KBM-7 (cell line): Measurements from ENCODE around the gene C4orf50.

ENCODE experiments used
- DNase-seq: peaks from one replicate; pipeline ENCODE4 v3.0.0-alpha.2; 2015
- in situ Hi-C: fragments of 300-500 bp; cut with MboI; formaldehyde crosslinking; loops from 2 replicates; pipeline ENCODE4 v1.14.3; 2020; ENCODE audit warnings: low sequenced_read_pairs, low pct_unique_long_range_greater_than_20kb, mixed read lengths

Gene C4orf50

DNA sequence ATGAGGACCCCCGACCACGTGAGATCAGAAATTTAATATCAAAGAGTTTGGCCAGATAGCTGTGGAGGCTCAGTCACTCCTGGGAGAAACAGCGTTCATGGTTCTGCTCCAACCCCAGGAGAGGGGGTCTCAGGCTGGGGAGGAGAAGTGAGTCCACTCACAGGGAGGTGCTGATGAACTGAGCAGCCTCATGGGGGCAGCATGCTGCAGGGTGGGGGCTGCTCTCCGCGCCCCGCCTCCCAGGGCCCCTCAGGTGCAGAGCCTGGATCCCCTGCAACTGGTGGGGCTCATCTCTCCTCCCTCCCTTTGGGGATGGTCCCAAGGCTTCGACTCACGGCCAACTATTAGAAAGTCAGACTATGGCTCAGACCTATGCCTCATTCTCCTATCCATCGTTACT is 26.6 kb upstream of the C4orf50 start:
- DNase-seq: no peak
- in situ Hi-C loops: no loop called here

DNA sequence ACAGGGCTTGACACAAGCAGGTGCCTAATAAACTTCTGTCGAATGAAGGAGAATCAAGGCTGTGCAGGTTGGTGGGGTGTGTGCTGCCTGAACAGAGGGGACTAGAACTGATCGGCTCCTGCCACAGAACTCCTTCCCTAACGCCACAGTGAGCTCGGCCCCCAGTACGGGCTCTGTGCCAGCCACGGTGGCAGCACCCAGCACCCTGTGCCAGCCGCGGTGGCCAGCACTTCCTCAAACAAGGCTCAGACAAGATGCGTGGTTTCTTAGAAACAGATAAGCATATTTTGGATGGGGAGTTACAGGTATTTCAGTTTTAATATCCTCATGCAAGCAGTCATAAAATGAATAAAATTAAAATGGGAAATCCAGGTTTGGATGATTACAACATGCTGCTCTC is 26.0 kb upstream of the C4orf50 start:
- in situ Hi-C loops: no loop called here
- DNase-seq: no peak

DNA sequence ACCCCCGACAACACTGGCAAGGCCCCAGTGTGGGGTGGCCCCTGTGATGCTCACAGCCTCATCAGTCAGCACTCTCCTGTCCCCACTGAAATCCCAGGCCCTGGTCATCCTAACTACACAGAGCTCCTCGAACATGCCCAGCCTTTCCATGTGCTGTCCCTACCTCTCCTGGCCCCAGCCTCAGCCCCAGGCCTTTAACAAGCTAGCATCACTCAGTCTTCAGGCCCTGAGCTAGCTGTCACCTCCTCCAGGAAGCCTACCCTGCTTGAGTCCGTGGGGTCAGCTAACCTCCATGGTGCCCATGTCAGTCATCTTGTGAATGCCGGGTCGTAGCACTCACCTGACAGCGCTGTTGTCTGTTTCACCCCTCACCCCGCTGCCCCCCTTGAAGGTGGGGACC is 25.6 kb upstream of the C4orf50 start:
- no peak for DNase-seq
- in situ Hi-C loops: no loop called here

GRCh38 chr4:6043188-6043587 is 25.0 kb upstream of the C4orf50 start:
- in situ Hi-C loops: no loop called here
- DNase-seq: no peak

- DNase-seq: no peak
- in situ Hi-C loops: no loop called here
Measured at GRCh38 chr4:6042293-6043063, 24.2 kb upstream of the C4orf50 start.

GRCh38 chr4:6041800-6042199 is 23.6 kb upstream of the C4orf50 start:
- in situ Hi-C loops: no loop called here
- no peak for DNase-seq

GRCh38 chr4:6038711-6039110 is 20.5 kb upstream of the C4orf50 start:
- DNase-seq: no peak
- in situ Hi-C loops: no loop called here

DNA sequence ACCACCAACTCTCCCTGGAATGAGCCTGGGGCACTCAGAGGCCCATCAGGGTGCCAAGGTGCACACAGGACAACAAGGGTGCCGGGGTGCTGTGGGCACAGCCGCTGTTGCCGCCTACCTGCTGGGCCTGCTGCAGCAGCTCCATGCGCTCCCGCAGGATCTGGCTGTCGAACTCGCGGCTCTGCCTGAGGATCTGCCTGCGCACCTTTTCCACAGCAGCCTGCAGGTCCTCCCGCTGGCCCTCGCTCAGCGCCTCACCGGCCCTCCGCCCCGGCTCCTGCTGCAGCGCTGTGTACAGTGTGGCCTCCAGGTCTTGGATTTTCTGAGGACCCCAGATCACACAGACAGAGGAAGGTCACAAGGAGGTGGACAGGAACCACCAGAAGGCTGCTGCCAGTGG is 17.6 kb upstream of the C4orf50 start:
- in situ Hi-C loops: no loop called here
- no peak for DNase-seq

DNA sequence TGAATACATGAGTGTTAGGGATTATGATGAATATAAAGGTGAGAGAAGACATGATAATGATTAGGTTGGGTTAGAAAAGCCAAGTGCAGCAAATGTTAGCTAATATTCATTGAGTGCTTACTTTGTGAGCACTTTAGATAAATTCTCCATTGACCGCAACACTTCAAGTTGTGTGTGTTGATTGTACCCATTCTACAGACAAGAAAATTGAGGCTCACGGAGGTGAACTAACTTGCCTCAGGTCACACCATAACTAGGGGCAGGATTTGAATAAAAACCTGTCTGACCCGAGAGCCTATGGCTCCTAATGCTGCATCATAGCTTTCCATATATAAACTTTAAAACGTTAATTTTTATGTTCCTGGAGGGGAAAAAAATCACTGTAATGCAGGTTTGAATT is 15.2 kb upstream of the C4orf50 start:
- DNase-seq: no peak
- in situ Hi-C loops: no loop called here

DNA sequence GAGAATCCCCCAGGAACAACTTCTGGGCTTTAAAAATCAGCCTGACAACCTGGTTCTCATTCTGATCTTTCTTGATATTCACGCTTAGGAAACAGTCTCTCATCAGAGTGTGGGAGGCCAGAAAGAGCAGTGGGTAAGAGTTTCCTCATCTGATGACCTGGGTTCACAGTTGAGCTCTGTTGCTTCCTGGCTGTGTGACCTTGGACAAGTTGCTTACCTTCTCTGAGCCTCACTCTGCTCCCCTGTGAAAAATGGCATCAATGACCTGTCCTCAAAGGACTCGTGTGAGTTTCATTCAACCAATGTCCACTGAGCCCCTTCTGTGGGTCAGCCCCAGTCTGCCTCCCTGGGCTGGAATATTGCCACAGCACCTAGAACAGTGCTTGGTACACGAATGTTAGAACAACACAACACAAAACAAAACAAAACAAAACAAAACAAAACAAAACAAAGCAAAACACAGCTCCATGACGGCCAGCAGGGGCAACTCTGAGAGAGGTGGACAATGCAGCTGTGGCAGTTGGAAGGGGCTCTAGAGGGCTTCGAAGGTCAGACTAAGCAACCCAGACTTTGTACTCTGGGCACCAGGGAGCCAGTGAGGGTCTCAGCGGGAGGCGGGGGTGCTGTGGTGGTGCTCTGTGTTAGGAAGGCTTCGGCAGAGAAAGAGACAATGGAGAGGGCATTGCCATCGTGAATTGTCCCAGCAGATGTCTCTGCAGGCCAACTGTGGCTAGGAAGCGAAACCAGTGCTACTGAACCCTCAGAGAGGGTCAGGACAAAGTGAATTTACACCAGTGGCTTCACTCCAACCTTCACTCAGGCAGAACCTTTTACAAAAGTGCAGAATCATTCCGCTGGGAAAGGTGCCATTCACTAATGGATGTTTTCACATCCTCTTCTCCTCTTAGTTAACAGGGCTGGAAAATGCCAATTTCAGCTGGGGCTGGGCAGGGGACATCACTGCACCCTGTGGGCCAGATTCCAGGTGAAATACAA is 14.3 kb upstream of the C4orf50 start:
- in situ Hi-C loops: no loop called here
- DNase-seq: no peak

DNA sequence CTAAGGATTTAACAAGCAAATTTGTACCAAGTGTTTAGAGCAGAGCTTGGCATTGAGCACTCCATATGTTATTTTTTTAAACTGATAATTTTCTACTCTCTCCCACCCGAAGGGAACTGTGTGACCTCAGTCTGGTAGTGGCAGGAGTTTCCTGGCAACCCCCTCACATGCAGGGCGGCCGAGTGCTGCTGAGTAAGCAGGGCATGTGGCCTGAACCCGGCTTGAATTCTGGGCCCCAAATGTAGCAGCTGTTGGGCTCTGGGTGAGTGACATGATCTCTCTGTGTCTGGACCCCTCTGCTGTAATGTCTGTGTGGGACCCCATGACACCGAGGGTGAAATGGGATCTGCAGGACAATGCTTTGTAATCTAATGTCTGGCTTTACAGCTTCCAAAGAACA is 13.6 kb upstream of the C4orf50 start:
- DNase-seq: no peak
- in situ Hi-C loops: no loop called here

- no peak for DNase-seq
- in situ Hi-C loops: no loop called here
Measured at GRCh38 chr4:6030679-6031078, 12.4 kb upstream of the C4orf50 start.

DNA sequence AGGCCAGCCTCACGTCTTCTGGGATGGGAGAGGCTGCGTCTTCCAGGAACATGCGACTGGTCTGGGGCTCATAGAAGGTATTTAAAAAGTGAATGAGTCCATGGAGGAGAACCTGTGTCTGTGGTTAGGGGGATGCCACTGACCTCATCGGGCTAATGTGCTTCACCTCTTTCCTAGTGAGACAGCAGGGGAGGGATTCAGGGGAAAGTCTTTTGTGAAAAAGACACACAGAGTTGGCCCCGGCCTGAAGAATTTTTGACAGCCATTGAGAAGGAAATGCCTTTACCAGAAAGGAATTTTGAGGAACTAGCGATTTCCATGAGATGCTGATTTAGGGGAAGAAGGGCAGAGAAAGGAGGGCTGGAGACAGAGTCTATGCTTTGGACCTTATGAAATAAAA is 11.0 kb upstream of the C4orf50 start:
- in situ Hi-C loops: no loop called here
- no peak for DNase-seq

DNA sequence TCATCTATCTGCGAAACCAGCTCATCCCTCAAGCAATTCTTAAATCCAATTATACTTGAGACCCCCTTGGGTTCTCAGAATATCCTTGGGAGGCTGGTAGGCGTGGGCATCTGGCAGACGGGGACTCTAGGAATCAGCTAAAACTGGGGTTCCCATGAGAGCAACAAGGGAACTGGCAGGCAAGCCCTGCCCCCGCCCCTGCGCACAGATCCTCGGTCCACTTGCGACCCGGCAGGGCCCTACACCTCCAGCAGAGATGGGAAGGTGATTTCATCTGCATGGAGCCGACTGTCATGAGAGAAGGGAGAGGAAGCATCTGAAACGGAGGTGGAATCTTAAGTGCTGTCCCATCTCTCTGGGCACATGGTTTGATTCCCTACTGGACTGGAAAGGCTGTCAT is 9.9 kb upstream of the C4orf50 start:
- no peak for DNase-seq
- in situ Hi-C loops: no loop called here

GRCh38 chr4:6027392-6027791 is 9.2 kb upstream of the C4orf50 start:
- in situ Hi-C loops: no loop called here
- no peak for DNase-seq

DNA sequence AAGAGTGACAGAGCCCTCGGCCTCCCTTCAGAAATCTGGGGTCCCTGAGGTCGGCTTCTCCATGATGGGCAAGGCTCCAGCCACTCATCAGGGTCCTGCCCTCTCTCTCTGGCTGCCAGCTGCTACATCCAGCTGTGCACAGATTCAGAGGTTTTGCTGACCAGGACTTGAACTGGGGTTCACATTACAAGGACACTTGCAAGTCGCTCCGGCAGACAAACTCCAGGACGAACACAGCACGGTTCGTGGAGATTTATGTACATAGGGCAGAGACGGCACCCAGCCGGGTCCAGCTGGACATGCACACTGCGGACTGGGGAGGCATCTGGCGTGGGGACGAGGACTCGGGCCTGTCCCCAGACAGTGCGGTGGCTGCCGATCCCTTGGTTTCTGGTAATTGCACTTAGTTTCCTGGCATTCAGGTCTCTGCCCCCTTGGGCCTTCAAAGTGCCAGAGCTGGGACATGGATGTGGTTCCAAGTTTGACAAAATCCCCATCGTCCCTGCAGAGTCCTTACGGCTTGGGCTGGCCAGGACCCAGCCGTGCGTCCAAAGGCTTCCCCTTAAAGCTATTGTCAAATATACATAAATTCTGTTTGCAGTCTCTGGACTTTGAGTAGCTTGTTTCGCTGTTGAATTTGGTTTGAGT is 6.2 kb upstream of the C4orf50 start:
- no peak for DNase-seq
- in situ Hi-C loops: no loop called here

DNA sequence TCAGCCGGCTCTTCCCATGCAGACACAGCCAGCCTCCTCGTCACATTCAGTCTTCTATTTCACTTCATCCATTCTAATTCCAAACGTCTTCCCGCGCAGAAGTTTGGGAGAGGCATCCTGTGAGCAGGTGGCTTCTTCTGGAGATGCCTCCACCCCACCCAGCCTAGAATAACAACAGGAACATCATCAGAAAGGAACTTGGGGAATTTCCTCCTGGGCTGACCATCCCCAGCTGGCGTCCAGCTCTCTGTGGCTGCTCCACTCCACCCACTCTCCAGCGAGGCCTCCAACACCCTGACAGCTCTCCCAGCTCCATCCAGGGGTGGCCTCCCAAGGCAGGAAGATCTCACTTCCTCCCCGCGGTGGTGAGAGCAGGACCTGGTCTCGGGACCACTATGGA is 5.5 kb upstream of the C4orf50 start:
- no peak for DNase-seq
- in situ Hi-C loops: no loop called here

GRCh38 chr4:6022607-6023288 is 4.5 kb upstream of the C4orf50 start:
- in situ Hi-C loops: no loop called here
- no peak for DNase-seq

DNA sequence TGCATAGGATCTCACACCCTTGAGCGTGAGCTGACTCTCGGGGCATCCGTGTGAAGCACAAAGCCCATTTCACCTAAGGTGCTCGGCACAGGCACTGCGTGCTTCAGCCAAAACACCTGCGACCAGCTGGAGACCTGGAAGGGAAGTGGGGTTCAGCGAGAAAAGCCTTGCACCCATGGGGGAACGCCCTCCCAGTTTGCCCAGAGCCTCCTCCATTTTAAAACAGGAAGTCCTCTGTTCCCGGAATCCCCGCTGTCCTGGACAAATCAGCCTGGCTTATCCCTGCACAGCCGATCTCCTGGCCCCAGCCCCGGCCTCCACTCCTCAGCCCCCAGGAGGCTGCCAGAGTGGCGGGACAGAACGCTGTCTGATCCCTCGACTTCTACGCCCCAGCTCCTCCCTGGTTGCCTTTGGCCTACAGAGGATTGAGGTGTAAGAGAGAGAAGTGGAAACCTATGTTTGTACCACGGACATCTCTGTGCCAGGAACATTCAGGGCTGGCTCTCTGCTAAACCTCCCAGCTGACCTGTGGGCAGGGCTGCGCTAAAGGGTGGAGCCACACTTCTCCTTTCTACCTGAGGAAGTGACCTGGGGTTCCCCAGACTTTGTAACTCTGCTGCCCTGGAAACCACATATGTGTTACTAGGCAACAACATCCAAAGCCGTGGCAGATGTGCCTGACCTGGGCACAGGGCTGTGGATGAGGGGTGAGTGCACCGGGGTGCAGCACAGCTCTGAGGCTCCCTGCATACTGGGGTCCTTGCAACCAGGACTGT is 3.8 kb upstream of the C4orf50 start:
- DNase-seq: no peak
- in situ Hi-C loops: no loop called here
